Germinal center (tissue), 1 donor: ENCODE data around the gene HSPB9.

Experiments
- DNase-seq: peaks from one replicate; pipeline ENCODE4 v3.0.0; 2012; ENCODE audit warnings: mixed read lengths, low spot score

HSPB9 gene

DNA sequence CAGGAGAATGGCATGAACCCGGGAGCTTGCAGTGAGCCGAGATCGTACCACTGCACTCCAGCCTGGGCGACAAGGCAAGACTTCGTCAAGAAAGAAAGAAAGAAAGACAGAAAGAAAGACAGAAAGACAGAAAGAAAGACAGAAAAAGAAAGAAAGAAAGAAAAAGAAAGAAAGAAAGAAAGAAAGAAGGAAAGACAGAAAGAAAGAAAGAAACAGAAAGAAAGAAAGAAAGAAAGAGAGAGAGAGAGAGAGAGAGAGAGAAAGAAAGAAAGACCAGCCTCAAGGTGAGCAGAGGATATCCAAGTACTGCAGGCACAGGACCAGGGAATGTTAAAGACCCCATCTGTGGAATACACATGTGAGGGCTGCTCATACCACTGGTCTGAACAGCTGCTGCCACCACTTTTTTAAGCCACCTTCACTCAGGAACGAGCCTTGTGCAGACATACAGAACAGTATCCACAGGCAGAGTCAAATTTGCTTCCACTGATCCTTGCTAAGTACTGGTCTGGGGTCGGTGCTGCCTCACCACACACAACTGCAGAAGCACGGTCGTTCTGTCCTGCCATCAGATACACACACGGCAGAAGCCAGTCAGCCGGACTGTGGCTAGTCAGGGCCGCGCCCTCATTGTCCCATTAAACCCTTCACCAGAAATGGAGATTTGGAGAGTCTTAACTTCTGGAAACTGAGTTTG is 24.5 kb downstream of the HSPB9 start:
- DNase-seq = no peak

DNA sequence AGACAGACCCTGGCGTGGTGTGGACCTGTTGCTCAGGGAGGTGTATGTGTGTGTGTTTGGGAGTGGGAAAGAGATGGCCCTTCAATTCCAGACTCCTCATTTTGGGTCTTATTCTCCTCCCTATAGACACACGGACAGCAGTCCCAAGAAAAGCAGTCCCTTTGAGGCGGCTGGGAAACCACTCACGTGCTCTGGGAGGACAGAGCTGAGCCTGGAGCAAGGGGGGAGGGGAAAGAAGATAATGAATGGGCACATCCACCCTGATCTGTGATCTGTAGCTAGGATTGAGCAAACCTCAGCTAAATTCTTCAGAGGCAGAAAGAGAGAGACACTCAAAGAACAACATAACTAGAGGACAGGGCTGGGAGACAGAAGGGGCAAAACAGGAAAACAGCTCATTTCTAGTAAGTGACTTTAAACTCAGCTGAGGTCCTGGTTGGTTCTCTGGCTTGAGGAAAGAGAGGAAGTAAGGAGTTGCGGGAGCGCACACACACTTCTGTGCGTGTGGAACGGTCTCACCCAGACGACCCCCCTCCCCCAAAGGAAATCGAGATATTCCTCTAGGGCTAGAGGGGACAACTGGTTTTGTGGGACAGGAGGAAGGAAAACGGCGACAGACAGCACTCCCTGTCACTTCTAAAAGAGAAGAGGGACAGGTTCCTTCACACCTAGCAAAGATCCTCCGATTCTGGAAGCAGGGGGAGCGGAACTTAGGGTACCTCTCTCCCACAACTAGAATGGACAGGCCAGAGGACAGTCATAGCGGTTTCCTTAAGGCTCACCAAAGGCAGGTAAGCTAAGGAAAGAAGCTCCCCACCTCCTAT is 31.5 kb downstream of the HSPB9 start:
- no peak for DNase-seq

DNA sequence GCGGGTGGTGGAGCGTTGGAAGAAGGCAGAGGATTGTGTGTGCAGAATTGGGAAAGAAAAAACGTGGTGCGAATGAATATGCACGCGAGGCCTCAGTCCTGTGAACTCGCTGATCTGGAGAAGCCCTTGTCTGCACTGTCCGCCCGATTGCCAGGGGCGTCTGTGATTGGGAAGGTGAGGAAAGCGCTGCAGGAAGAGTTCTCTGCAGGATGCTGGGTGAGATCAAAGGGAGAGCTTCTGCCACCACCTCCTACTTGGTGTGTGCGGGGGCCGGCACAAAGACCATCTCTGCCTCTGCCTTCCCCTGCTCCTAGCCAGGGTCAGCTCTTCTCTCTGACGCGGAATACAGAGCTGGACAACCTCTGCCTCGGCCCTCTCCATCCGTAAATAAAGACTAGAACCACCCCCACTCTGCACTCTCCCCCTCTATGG is 33.0 kb downstream of the HSPB9 start:
- no peak for DNase-seq

- DNase-seq = no peak
Measured at GRCh38 chr17:42159796-42160530, 37.4 kb downstream of the HSPB9 start.

DNA sequence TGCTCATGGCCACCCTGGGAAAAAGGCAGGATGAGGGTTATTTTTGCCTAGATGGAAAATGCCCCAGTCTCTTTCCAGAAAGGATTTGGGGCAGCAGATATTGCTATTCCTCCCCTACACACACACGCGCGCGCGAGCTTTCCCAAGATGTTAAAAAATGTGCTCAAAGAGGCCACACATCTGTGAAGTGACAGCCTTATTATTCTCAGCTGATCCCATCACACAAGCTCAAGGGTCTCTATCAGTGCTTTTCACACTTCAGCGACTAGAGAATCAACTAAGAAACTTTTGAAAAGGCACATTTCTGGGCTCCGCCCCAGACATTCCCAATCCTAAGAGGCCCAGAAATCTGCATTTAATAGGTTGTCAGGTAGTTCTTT is 37.9 kb downstream of the HSPB9 start:
- DNase-seq = no peak

DNA sequence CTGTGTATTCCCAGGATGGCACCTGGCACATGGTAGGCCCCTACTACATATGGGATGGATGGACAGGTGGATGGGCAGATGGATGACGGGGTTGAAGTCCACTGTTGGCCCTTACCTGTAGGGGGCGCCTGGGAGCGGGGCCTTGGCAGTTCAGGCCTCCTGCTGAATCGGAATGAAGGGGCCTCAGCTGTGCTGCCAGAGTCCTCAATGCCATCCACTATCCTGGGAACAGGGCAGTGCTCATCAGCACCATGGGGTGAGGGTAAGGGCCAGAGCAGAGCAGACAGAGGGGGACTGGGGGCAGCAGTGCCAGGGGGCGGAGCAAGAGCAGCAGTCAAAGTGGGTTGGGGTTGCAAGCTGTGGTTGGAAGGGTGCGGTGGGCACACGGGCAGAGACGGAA is 40.5 kb downstream of the HSPB9 start:
- no peak for DNase-seq

GRCh38 chr17:42163696-42164407 is 41.2 kb downstream of the HSPB9 start:
- no peak for DNase-seq

GRCh38 chr17:42165751-42166150 is 43.1 kb downstream of the HSPB9 start:
- DNase-seq = no peak

DNA sequence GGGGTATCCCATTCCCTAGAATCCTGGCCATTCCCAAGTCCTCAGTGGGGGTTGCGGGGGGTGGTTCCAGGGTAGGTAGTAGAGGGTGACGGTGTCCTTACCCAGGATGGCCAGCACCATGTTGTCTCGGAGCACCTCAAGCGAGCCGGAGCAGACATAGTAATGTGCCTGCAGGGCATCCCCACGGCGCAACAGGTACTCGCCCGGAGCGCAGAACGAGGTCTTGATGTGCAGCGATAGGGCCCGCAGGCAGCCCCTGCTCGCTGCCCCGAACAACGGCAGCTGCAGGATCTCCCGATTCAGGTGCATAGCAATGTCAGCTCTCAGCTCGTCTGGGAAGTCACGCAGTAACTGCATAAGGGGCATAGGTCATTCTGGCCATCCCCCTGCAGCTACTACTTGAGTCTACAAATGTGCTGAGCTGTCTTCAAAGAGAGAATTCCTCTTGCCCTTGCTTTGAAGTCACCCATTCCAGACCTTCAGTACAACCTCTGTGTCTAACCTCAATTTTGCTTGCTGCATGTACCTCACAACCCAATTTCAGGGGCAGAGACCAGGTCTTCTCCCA is 43.7 kb downstream of the HSPB9 start:
- DNase-seq = no peak

- DNase-seq = no peak
Measured at GRCh38 chr17:42167807-42168206, 45.2 kb downstream of the HSPB9 start.

- no peak for DNase-seq
Measured at GRCh38 chr17:42169351-42169750, 46.7 kb downstream of the HSPB9 start.

DNA sequence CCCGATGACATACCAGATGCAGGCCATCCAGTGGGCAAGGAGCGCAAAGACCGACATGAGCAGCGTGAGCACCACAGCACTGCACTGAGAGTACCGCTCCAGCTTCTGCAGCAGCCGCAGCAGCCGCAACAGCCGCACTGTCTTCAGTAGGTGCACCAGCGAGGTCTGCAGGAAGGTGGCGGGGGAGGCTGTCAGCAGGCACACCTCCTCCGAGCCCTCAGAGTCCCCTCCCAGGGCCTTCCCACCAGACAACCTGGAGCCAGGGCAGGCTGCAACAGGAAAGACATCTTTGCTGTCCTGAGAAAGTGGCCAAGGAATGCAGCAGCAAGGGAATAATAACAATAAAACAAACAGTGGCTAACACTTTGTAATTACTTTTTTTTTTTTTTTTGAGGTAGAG is 49.2 kb downstream of the HSPB9 start:
- no peak for DNase-seq
